Stimulated activated naive CD8-positive, alpha-beta T cell treated with anti-CD3 and anti-CD28 coated beads, Interleukin-15, Interleukin-2, amounts not matched to agents 100 U/mL and 50 U/mL, for 24 hours (primary cell): ENCODE results near the gene TMEM250.
"Not testable (repeated sequence)": the region's sequence is repeated elsewhere in the genome, so short reads cannot be mapped to it uniquely, and the experiment has no call there.

Experiments
- ATAC-seq: fragments of 150-1000 bp; cut with Tn5 transposase; one replicate; pipeline ENCODE4 v1.10.0; 2021
- DNase-seq: peaks from one replicate; pipeline ENCODE4 v3.0.0; 2021

TMEM250 gene

DNA sequence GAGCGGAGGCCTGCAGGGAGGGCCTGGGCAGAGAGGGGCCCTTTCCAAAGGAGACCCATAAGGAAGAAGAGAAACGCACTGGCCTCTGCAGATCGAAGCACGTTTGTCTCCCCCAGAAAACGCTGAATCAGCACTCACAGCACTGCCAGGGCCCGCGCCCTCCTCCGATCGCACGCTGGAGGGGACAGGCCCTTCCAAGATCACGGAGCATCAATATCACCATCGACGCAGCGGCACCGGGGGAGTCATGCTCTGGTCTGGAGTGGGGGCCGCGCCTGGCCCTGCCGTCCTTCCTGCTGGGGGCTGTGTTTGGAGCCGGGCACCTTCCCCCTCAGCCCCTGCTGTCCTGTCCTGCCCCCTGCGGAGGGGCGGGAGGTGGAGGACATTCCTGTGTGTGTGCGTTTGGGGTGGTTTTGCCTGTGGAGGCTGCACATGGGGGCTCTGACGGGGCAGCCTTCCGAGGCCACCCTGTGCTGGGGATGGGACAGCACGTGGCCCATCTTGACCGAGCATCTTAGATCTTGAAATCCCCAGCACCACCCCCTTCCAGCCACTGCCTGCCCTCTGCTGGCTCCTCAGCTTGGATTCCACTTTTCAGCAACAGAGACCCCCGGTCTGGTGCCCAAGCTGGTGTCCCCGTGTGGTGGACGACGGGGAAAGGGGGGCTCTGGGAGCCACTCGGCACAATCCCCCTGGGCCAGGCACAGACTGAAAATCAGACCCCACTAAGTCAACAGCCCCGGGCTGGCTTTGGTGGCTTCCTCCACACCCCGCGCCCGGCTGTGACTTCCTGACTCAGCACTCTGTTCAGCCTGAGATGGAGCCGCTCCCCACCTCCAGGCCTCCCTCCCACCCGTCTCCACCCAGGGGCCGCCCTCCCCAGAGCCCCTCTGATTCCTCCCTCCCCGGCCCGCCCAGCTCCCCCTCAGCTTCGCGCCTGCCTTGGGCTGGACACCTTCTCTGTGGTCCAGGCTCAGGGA lies 8.3 kb downstream of the TMEM250 start:
- DNase-seq = peak; percentile 62
- ATAC-seq = peak; percentile 10

DNA sequence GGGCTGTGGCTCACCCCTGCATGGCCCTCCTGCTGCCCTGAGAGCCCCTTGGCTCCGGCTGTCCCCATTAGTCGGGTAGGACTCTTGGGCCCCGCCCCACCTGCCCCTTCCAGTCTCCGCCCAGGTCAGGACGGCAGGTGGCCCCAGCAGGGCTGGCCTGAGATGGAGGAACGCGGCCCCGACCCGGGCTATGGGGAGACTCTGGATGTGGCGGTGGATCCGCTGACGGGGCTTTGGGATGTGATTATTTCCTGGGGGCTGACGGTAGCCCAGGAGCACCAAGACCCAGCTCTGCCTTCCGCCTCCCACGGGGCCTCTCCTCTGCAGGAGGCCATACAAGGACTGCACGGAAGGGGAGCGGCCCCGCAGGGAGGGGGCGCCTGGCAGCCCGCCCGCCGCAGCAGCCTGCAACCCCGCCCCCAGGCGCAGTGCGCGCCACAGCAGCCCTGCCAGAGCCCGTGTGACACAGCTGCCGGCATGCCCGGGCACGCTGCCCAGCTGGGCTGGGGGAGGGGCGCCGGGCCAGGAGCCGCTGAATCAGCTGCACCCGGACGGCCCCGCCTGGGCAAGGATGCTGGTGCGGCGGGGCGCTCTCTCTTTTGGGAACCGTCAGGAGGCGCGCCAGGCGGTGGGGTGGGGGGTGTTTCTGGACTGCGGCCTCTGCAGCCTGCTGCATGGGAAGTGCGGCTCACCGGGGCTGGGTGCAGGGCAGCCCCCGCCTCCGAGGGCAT lies 9.2 kb downstream of the TMEM250 start:
- peak; percentile 95 for DNase-seq
- peak; percentile 92 for ATAC-seq

DNA sequence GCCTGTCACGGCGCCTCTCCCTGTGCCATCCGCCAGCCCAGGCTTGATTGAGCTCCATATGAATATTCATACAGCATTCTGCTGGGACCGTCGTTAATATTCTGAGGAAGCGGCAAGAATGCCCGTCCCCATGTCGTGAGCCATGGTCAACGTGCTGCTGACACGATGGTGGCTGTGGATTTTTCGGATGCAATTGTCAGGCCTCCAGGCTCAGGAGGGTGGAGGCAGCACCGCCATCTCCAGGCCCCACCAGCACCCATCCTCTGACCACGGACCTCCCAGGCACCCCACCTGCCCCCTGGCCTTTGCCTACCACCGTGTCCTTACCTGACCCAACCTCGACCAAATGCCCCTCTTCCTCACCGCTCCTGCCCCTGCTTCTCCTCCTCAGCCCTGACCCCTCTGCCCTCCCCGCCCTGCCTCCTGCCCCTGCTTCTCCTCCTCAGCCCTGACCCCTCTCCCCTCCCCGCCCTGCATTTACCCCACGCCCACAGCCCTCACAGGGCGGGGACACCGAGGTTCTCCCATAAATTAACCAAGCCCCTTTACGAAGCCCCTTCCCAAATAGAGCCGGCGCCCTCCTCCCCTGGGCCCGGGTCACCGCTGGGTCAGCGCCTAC lies 9.9 kb downstream of the TMEM250 start:
- ATAC-seq (no peak), DNase-seq (no peak)

DNA sequence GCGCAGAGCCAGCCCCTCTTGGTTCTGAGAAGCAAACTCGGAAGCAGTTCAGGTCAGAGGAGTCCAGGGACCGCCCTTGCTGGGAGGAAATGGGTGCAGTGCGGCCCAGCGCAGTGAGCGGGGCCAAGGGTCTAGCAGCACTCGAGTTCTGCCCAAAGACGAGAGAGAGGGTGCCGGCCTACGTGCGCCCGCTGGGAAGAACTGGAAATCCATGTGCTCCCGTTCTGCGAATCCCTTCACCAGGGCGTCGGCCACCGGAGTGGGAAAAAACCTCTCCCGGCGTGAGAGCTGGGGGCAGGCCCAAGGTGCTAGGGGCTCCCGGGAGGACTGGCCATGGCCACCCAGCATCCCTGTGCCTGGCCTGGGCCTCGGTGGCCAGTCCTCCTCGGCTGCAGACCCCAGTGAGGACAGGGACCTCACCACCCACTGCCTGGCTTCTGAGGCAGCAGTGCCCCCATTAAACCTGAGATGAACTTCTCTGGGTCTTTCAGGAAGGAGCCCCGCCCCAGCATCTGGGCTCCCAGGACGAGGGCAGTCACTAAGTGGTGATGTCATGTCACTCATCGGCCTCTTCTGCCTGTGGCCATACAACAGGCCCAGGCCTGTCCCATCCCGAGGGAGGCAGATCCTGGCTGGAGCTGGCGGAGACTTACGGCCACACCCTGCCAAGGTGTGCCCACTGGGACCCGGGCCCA lies 10.6 kb downstream of the TMEM250 start:
- DNase-seq (no peak), ATAC-seq (no peak)

DNA sequence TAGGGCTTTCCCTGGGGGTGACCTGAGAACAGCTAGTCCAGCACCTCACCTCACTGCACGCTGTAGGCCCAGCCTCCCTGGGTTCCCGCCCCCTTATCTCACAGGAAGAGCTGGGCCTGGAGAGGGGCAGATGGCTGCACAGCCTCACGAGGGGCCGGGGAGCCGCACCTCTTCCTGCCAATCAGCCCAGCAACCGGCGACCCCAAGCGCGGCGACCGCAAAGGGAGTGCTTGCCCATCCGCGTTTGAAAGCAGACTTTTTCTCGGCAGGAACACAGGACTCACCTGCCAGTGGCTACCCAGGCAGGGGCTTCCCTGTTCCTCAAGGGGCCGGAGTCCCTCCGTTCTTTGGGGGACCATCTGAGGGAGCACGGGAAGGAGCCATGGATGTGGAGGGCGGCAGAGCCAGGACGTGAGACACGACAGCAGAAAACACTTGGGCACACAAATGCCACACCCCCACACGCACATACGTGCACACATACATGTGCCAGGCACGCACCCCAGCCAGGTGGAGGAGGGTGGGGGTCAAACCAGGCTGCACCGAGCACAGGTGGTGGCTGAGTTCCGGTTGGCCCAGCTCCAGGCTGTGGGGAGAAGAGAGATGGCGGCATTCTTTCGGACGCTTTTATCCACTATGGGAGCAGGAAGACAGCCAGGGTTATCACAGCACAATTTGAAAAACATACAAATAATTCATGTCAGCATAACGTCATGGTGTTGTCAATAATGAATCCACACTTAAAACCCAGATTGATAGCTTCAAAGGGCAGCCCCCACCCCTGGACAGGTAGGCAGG lies 11.3 kb downstream of the TMEM250 start:
- no peak for ATAC-seq
- peak; percentile 58 for DNase-seq

DNA sequence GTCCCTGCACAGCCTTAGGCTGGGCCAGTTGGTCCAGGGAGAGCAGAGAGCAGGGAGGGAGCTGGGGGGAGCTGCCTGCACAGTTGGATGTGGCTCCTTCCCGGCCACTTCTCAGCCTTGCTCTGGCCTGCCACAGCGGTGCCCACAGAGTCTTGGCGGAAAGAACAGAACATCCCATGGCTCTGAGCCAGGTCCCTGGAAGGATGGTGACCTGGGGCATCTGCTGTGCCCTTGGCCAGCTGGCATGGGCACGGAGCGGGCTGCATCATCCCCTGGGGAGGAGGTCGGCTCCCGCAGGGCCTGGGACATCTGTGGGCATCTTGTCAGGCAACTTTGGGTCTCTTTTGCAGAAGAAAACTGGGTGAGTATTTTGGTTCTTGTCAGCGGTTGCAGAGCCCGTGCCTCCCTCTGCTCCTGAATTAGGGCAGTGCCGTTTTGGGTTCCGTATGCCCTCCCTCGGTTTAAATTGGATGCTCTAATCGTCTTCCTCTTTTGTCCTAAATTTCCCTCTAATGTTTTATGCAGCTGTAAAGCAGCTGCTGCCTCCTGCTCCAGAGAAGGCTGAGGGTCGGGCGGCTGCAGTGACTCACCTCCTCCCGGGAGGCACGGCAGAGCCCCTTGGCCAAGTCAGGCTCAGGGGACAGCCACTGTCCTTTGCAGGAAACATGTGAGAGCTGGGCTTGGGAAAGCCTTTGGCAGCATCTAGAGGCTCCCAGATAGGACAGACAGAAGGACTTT lies 13.1 kb downstream of the TMEM250 start:
- ATAC-seq = no peak
- DNase-seq = no peak

DNA sequence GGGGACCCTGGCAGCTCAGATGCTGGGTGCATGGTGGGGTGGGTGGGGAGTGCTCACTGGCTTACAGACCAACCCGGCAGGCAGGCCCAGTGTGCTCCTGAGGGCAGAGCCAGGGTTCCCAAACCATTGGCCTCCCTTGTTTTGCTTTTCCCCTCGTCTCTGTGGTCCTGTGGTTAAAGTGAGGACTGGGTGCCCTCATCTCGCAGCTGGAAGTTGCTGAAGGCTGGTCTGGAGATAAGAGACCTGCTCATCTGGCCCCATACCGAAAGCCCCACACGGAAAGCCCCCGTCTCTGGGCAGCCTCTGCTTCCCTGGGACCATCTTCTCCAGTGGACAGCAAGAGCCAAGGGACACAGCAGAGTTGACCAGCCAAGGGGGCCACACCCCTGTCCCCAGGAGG lies 13.8 kb downstream of the TMEM250 start:
- no peak for DNase-seq
- no peak for ATAC-seq

DNA sequence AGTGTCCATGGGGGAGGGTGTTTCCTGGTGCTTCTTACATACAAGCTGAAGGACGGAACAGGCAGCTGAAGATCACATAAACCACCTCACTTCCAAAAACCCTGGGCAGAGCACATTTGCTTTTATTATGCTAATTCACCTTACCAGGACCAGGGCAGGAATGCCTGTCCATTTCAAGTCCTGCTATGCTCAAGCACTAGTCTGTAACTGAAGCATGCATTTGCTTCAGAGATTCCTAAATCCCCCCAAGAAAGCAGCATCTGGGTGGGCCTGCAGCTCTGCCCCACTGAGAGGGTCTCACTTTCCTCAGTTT lies 14.2 kb downstream of the TMEM250 start:
- DNase-seq (no peak), ATAC-seq (no peak)

DNA sequence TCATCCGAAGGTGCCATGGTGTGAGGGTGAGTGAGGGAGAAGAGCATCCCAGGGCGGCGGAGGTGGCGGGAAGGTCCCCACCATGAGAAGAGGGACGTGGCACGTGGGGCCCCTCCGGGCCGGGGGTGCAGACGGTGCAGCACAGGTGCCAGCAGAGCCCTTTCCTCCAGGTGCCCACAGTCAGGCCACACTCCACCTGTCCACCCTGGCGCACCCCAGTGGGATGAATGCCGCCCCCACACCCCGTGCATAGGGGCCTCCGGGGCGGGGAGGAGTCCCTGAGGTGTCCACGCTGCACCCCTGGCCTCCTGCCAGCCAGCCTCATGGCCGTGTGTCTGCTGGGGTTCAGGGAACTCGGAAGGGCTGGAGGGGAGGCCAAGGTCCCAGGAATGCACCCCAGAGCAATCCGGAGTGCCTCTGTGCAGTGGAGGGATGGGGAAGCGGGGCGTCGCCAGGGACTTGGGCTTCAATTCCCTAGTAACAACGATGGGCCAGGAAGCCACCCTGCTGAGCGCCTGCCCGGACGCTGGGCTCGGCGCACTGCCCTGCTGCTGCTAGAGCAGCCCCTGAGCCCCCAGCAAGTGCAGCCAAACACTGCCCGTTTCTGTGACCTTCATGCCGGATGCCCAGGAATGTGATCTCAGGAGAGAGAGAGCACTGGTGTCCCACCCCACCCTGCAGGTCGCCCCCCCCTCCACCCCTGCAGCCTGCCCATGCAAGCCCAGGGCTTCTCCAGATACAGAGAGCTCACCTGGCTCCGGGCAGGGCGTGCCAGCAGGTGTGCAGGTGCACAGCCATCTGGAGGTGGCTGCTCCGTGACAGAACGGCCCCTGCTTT lies 14.8 kb downstream of the TMEM250 start:
- DNase-seq = no peak
- no peak for ATAC-seq

DNA sequence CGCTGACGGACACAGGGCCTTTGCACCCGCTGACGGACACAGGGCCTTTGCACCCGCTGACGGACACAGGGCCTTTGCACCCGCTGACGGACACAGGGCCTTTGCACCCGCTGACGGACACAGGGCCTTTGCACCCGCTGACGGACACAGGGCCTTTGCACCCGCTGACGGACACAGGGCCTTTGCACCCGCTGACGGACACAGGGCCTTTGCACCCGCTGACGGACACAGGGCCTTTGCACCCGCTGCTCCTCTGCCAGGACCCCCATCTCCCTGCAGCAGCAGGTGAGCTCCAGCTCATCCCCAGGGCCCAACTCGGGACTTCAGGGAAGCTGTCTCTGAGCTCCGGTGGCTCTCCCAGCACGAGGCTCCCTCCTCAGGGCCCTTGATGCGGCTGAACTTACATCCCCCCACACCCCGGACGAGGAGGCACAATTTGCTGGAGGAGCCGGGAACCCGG lies 17.0 kb downstream of the TMEM250 start:
- not testable (repeated sequence) for DNase-seq, ATAC-seq

DNA sequence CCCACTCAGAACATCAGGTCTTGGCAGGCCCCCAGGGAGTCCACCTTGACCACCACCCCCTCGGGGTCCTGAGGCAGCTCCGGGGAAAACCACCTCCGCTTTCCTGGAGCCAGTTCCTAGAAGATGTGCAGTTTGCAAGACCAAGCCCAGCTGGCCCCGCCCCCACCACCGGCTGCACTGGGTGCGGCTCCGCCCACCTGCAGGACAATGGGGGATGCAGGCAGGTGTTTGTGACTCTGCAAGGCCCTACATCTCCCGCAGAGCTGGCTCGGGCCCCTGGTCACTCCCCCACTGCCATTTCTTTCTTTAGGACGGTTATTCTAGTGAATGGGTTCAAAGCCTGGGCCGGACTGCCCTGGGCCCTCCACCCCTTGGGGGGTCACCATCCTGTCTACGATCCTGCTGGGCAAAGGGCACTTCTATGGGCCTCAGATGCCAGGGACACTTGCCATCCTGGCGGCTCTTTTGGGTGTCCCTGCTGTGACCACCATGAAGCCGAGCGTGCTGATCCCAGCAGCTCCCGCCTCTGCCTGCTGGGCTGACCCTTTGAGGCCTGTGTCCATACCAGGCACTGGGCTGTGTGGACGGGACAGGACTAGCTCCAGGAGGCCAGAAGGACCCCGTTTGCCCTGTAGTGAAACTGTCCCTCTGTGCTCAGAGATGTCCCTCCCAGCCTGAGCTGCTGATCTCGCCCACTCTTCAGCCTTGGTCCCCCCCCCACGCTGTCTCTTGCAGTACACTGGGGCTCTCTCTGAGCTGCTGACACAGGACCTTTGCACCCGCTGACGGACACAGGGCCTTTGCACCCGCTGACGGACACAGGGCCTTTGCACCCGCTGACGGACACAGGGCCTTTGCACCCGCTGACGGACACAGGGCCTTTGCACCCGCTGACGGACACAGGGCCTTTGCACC lies 17.7 kb downstream of the TMEM250 start:
- no peak for ATAC-seq
- DNase-seq = no peak

DNA sequence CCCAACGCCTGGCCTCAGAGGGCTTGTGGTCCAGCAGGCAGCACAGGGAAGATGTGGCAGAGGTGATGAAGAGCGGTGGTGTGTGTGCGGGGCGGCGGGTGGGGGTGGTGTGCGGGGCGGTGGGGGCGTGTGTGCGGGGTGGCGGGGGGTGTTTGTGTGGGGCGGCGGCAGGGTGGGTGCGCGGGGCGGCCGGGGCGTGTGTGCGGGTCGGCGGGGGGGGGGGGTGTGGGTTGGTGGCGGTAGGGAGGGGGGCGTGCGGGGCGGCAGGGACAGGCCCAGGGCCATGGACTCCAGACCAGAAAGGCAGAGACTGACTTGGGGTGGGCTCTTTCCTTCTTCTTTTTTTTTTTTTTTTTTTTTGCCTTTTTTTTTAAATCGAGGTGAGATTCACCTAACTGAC lies 19.1 kb downstream of the TMEM250 start:
- ATAC-seq = no peak
- DNase-seq = no peak

DNA sequence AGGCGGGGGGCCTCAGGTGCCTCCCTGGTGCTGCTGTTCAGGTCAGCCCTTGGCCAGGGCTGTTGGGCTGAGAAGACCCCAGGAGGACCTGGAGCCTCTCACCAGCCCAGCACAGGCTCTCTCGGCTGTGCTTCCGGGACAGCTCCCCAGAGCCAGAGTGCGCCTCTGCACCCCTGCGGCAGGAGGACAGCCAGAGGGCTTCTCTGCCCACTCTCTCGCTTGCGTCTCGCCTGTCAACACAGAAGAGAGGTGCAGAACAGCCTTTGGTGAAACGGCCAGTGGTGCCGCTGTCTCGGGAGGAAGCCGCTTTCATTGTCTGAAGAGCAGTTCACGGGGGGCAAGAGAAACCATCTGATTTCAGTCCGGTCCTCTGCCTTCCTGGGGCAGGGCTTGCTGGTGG lies 19.8 kb downstream of the TMEM250 start:
- DNase-seq (no peak), ATAC-seq (no peak)

DNA sequence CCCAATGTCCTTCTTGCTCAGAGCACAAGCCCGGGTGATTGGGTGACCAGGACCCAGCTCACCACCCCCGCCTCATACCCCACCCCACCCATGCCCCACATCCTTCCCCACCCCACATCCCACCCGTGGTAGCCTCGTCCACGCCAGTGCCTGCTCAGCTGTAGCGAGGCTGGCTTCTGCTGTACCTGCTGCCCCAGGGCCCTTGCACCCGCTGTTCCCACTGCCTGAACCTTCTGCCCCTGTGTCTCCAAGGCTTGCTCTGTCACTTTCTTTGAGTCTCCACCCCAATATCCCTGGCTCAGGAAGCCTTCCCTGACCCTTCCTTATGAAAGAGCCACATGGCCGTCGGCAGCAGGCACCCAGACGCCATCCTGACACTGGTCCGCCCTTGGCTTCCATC lies 20.5 kb downstream of the TMEM250 start:
- DNase-seq (no peak), ATAC-seq (no peak)

DNA sequence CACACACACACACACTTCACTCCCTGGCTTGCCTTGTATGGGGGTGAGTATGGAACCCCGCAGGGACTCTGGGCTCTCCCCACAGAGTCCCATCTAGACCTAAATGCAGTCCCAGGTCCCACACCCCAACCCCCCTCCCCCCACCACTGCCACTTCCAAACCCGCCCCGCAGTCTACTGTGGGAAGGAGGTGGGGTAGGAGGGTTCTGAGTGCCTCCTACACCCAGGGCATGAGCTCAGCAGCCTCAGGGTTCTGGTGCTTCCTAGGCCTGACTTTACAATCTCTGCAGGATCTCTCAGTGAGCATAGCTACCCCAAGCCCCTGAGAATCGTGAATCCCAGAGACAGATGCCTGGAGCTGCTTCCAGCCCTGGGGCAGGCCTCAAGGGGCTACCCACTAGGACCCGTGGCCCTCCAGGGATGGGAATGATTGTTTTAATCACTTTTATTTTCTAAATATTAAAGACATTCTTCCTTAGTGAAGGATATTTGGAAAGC lies 22.1 kb downstream of the TMEM250 start:
- ATAC-seq (no peak), DNase-seq (no peak)

DNA sequence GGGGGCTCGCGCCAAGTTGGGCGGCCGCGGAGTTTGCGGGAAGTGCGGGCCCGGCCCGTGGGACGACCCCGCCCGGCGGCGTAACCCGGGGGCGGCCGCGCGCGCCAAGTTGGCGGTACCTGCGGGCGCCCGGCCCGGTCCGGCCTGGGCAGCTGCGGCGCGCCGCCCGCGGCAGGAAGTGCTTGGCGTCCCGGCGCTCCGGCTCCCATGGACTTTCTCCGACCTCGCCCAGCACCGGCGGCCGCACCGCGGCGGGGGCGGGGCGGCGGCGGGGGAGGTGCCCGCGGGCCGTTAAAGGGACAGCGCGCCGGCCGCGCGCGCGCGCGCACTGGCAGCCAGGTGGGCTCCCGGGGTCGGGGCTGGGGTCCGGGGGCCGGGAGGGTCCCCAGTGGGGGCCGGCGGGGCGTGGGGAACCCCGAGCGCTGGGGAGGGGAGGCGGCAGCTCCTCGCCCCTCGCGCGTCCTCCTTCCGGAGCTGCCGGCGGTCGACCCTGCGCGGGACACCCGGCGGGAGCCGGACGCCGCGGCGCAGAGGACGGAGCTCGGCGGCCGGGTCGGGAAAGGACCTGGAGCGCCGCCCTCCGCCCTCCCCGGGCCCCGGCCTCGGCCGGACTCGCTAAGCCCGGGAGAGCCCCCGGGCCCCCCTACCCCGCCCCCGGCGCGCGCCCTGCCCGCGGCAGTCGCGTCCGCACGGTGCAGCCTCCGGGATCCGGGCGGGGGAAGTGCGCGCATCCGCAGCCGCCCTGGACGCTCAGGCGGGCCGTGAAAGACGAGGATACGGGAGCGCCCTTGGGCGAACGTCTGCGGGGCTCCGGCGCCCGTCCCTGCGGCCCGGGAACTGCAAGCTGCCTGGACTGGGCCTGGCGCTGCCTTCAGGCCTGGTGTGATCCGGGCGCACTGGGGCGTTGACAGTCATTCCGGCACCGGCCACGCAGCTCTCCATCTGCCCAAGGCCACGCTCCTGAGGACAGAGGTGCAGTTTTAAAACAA lies 23.3 kb downstream of the TMEM250 start, which contains the start of gene NACC2:
NACC2 (minus strand) TSS at position 220 of the 989 bp plus-strand sequence. CDS start 44,768 bp downstream, outside the sequence.
- ATAC-seq = peak; percentile 30

More for the DNA sequence above, 23.3 kb downstream of the TMEM250 start, which contains the start of gene NACC2:
- peak; percentile 47 for DNase-seq
